Measurements from ENCODE around the gene TTC23.

DNA sequence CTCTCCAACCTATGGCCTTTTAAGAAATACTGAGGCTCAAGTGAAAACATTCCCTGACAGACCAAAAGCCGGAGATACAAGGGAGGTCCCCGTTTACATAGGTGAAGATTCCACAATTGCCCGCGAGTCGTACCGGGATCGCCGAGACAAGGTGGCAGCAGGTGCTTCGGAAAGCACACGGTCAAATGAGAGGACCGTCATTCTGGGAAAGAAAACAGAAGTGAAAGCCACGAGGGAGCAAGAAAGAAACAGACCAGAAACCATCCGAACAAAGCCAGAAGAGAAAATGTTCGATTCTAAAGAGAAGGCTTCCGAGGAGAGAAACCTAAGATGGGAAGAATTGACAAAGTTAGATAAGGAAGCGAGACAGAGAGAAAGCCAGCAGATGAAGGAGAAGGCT, 119.7 kb downstream of the TTC23 start:
- TF ChIP-seq, protein P1, sequence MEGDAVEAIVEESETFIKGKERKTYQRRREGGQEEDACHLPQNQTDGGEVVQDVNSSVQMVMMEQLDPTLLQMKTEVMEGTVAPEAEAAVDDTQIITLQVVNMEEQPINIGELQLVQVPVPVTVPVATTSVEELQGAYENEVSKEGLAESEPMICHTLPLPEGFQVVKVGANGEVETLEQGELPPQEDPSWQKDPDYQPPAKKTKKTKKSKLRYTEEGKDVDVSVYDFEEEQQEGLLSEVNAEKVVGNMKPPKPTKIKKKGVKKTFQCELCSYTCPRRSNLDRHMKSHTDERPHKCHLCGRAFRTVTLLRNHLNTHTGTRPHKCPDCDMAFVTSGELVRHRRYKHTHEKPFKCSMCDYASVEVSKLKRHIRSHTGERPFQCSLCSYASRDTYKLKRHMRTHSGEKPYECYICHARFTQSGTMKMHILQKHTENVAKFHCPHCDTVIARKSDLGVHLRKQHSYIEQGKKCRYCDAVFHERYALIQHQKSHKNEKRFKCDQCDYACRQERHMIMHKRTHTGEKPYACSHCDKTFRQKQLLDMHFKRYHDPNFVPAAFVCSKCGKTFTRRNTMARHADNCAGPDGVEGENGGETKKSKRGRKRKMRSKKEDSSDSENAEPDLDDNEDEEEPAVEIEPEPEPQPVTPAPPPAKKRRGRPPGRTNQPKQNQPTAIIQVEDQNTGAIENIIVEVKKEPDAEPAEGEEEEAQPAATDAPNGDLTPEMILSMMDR (IDR thresholded peaks at IDR 0.05): no peak
- TF ChIP-seq POLR2A (IDR thresholded peaks at IDR 0.05): no peak
